ENCODE data around the gene PDE8B.

GRCh38 chr5:77444356-77444755 is 233.9 kb downstream of the PDE8B start:
- TF ChIP-seq SP1 (IDR thresholded peaks at IDR 0.05) (no peak), TARDBP (IDR thresholded peaks at IDR 0.05) (no peak), SUZ12 (IDR thresholded peaks at IDR 0.05) (no peak), PKNOX1 (IDR thresholded peaks at IDR 0.05) (no peak), ZNF384 (IDR thresholded peaks at IDR 0.05) (no peak), HDGF (IDR thresholded peaks at IDR 0.05; ENCODE audit: borderline replicate concordance) (no peak), FOXM1 (IDR thresholded peaks at IDR 0.05; ENCODE audit: borderline replicate concordance) (no peak), BHLHE40 (IDR thresholded peaks at IDR 0.05; ENCODE audit: borderline replicate concordance) (no peak), FOXA1 (IDR thresholded peaks at IDR 0.05) (no peak), ARNT (IDR thresholded peaks at IDR 0.05) (no peak), FOXK2 (IDR thresholded peaks at IDR 0.05) (no peak), ELF4 (IDR thresholded peaks at IDR 0.05) (no peak), L3MBTL2 (conservative IDR thresholded peaks at IDR 0.05) (no peak)
